Activated T-cell treated with anti-CD3 and anti-CD28 coated beads, Interleukin-2, amount 50 U/mL, for 24 hours (primary cell): ENCODE results near the gene ANKFN1.

Experiments used
- DNase-seq: peaks from one replicate; pipeline ENCODE4 v3.0.0-alpha.2; 2020
- H3K27ac Mint-ChIP-seq: 2 replicates; pipeline ENCODE4 v1.8.0; 2020; ENCODE audit warnings: mild to moderate bottlenecking, mixed read lengths
- H3K27me3 Mint-ChIP-seq: 2 replicates; pipeline ENCODE4 v1.8.0; 2020; ENCODE audit warnings: mixed read lengths
- H3K36me3 Mint-ChIP-seq: 2 replicates; pipeline ENCODE4 v1.8.0; 2020; ENCODE audit warnings: low read depth, mixed read lengths
- H3K4me1 Mint-ChIP-seq: 2 replicates; pipeline ENCODE4 v1.8.0; 2020; ENCODE audit warnings: low read depth, mixed read lengths
- H3K4me3 Mint-ChIP-seq: 2 replicates; pipeline ENCODE4 v1.8.0; 2020; ENCODE audit warnings: mild to moderate bottlenecking, moderate library complexity, mixed read lengths
- H3K9me3 Mint-ChIP-seq: 2 replicates; pipeline ENCODE4 v1.8.0; 2020; ENCODE audit warnings: mixed read lengths

The ANKFN1 gene

GRCh38 chr17:56131431-56131830 lies 21.8 kb upstream of the ANKFN1 start:
- Mint-ChIP-seq H3K36me3 (no peaks in the 10 kb centered on the region), H3K9me3 (no peaks in the 10 kb centered on the region), H3K4me3 (no peak overlapping the region), H3K4me1 (no peaks in the 10 kb centered on the region), H3K27me3 (peaks cover 2% of the 10 kb centered on the region), H3K27ac (no peak overlapping the region)
- DNase-seq = no peak

DNA sequence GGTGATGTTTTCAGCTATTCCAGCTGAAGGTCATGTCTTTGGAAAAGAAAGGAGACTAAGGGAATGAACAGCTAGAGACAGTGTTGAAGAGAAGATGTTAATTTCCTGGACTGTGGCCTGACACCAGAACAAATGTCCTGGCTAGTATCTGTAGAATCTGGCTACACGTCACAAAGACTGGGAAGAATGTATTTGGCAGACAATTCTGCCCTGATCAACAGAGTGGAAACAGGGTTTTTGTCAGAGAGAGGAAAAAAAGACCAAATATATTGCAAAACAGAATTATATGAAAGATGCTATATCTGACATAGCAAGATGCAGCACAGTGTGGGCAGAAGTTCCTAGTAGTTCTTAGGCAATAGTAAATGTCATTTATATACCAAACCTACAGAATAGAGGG lies 17.0 kb upstream of the ANKFN1 start:
- Mint-ChIP-seq H3K36me3 (no peaks in the 10 kb centered on the region), H3K27ac (no peak overlapping the region), H3K27me3 (peaks cover 2% of the 10 kb centered on the region), H3K4me1 (no peaks in the 10 kb centered on the region), H3K9me3 (no peaks in the 10 kb centered on the region), H3K4me3 (no peak overlapping the region)
- no peak for DNase-seq

DNA sequence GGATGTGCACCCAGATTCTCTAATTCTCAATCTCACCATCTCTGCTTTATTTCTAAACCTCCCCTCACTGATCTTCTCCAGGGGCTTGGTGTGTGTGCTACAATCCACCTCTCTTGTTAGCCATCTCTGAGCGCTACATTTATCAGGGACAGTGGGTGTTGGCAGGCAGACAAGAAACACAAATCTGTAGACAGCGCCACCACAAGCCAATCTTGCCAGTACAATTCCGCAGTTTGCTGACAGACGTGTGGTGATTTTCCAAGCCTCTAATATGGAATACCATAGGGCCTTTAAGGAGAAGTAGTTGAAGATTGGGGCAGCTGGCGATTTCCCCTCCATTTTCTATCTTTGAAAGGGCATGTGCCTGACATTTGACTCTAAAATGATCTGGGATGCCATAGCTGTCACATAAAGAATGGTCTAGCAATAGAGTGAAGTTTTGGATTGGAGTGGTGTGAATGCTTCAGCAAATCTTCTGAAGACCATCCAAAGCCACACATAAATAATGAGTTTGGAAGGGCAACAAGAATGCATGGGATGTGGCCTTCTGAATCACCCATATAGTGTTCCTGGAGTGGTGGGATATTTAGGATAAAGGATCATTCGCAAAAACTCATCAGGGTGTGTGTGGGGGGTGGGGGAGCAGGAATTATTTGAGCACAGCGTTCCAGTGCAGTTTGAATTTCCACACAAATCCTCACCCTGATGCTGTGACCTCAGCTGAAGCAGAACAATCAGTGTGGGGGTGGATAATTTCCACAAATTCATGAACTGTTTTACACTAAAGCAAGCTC lies 12.0 kb upstream of the ANKFN1 start:
- H3K4me3 Mint-ChIP-seq = no peak overlapping the region
- no peak for DNase-seq
- H3K27me3 Mint-ChIP-seq = peaks cover 2% of the 10 kb centered on the region
- H3K9me3 Mint-ChIP-seq = no peaks in the 10 kb centered on the region
- no peak overlapping the region for H3K27ac Mint-ChIP-seq
- no peaks in the 10 kb centered on the region for H3K4me1 Mint-ChIP-seq
- H3K36me3 Mint-ChIP-seq = no peaks in the 10 kb centered on the region

DNA sequence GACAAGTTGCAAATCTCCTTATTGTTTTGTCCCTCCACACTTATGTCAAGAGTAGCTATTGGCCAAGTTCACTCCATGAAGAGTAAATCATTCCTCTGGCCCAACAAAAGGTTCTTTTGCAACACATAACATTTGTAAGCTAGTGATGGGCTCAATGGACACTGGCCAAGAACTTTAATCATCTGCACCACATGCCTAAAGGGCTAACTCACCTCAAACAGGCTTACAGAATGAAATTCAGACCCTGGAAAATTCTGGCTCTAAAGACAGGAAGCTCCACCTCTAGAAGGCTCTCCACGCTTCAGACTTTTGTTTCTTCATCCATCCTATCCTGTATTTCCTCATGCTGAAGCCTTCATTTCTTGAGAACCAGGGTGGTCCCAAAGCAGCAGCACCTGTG lies 10.9 kb upstream of the ANKFN1 start:
- DNase-seq = no peak
- Mint-ChIP-seq H3K27me3 (peaks cover 2% of the 10 kb centered on the region), H3K4me1 (no peaks in the 10 kb centered on the region), H3K9me3 (no peaks in the 10 kb centered on the region), H3K4me3 (no peak overlapping the region), H3K27ac (no peak overlapping the region), H3K36me3 (no peaks in the 10 kb centered on the region)

DNA sequence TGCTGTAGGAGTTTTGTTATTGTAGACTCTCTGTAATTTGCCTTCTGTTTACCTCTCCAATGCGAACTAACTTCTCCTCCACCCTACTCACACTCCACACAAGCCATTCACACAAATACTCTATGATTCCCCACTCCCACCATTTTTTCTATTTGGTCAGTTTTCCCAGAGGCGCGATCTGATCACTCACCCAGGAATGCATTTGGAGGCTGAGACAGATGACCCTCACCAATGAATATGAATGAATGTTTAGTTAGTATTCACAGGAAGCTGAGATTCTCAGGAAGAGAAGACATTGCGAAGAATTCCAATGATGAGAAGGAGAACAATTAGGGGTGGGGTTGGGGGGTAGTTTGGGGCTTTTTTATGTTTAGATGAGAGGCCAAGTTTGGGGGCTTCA lies 10.5 kb upstream of the ANKFN1 start:
- no peak overlapping the region for H3K4me3 Mint-ChIP-seq
- no peak for DNase-seq
- H3K27me3 Mint-ChIP-seq = peaks cover 2% of the 10 kb centered on the region
- no peaks in the 10 kb centered on the region for H3K4me1 Mint-ChIP-seq
- H3K27ac Mint-ChIP-seq = no peak overlapping the region
- H3K36me3 Mint-ChIP-seq = no peaks in the 10 kb centered on the region
- no peaks in the 10 kb centered on the region for H3K9me3 Mint-ChIP-seq

DNA sequence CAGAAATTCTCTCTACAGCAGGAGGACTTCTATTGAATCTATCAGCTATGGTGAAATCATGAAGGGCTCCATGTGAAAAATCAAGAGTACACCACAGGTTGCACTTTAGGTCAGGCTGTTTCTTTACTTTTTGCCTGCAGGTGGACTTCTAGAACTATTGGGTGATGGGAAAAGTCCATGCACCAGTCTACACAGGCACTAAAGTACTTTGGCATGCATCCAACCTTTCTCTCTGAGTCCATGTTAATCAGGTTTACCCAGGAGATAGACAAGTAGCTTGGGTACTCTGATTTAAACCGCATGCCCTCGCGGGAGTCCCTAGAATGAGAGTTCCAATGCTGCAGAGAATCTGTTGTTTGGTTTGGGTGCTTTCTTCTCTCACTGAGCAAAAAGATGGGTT lies 9.1 kb upstream of the ANKFN1 start:
- H3K27me3 Mint-ChIP-seq = peaks cover 2% of the 10 kb centered on the region
- H3K9me3 Mint-ChIP-seq = no peaks in the 10 kb centered on the region
- H3K36me3 Mint-ChIP-seq = no peaks in the 10 kb centered on the region
- no peak overlapping the region for H3K4me3 Mint-ChIP-seq
- no peaks in the 10 kb centered on the region for H3K4me1 Mint-ChIP-seq
- DNase-seq = no peak
- no peak overlapping the region for H3K27ac Mint-ChIP-seq

GRCh38 chr17:56146534-56146933 lies 6.7 kb upstream of the ANKFN1 start:
- Mint-ChIP-seq H3K27me3 (peaks cover 2% of the 10 kb centered on the region), H3K9me3 (no peaks in the 10 kb centered on the region), H3K4me1 (no peaks in the 10 kb centered on the region), H3K4me3 (no peak overlapping the region), H3K36me3 (no peaks in the 10 kb centered on the region), H3K27ac (no peak overlapping the region)
- no peak for DNase-seq

GRCh38 chr17:56148333-56148732 lies 4.9 kb upstream of the ANKFN1 start:
- H3K4me3 Mint-ChIP-seq = no peak overlapping the region
- H3K27me3 Mint-ChIP-seq = no peaks in the 10 kb centered on the region
- no peak overlapping the region for H3K27ac Mint-ChIP-seq
- no peaks in the 10 kb centered on the region for H3K4me1 Mint-ChIP-seq
- H3K9me3 Mint-ChIP-seq = no peaks in the 10 kb centered on the region
- H3K36me3 Mint-ChIP-seq = no peaks in the 10 kb centered on the region
- no peak for DNase-seq

DNA sequence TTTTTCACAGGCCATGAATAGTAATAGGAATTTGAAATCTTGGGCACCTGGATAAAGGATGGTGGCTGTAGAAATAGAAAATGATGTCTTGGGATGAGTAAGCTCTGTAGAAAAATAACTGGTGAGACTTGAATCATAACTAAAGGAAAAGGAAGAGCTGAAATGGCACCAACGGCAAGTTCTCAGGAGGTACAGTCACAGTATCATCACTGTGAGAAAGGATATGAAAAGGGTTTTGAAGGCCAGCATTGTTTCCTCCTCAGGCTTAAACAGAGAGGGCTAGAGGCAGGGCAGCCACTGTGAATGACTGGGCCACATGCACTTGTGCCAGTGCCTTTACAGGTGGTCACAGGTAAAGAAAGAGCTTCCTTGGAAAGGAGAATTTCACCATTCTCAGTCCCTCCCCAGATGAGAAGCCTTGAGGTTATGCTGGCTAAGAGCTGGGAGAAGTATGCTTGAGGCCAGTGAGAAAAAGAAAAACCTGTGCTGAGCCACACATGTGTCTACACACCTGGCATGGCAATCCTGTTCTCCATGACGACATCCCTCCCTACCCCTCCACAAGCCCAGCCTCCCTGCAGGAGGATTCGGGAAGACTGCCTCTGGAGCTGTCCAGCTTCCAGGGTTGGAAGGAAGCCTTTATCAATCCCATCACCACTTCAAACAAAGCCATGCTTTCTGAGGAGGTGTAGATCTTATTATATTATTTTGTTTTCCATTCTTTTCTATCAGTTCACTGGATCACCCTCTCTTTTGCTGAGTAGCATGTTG lies 3.8 kb upstream of the ANKFN1 start:
- no peaks in the 10 kb centered on the region for H3K4me1 Mint-ChIP-seq
- no peak for DNase-seq
- no peaks in the 10 kb centered on the region for H3K27me3 Mint-ChIP-seq
- no peak overlapping the region for H3K27ac Mint-ChIP-seq
- H3K4me3 Mint-ChIP-seq = no peak overlapping the region
- no peaks in the 10 kb centered on the region for H3K9me3 Mint-ChIP-seq
- H3K36me3 Mint-ChIP-seq = no peaks in the 10 kb centered on the region

DNA sequence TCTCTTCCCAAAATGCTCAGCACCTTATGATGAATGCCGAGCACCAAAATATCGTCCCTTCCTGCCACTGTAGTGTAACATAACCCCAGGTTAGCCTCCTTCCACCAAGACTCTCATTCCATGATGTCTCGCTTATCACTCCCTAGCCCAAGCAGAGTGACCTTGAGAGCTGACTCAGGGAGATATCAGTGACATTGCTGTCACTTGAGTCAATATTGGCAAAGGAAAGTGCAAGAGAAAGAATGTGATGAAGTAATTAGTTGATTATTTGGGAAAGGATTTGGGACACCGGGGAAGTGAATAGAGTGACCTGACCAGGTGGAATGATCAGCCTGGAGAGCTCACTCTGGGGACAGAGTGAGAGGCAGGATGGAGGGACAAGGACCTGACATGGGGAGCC lies 2.6 kb upstream of the ANKFN1 start:
- no peaks in the 10 kb centered on the region for H3K9me3 Mint-ChIP-seq
- no peaks in the 10 kb centered on the region for H3K4me1 Mint-ChIP-seq
- H3K36me3 Mint-ChIP-seq = no peaks in the 10 kb centered on the region

GRCh38 chr17:56157845-56158244 lies 4.6 kb downstream of the ANKFN1 start:
- Mint-ChIP-seq H3K4me3 (no peak overlapping the region), H3K27me3 (no peaks in the 10 kb centered on the region), H3K36me3 (no peaks in the 10 kb centered on the region), H3K9me3 (no peaks in the 10 kb centered on the region), H3K4me1 (no peaks in the 10 kb centered on the region), H3K27ac (no peak overlapping the region)
- DNase-seq = no peak

More for the DNA sequence above, 2.6 kb upstream of the ANKFN1 start:
- Mint-ChIP-seq H3K27ac (no peak overlapping the region), H3K4me3 (no peak overlapping the region), H3K27me3 (no peaks in the 10 kb centered on the region)
- no peak for DNase-seq

- Mint-ChIP-seq H3K4me1 (no peaks in the 10 kb centered on the region), H3K27ac (no peak overlapping the region), H3K27me3 (no peaks in the 10 kb centered on the region), H3K36me3 (no peaks in the 10 kb centered on the region), H3K4me3 (no peak overlapping the region), H3K9me3 (no peaks in the 10 kb centered on the region)
- no peak for DNase-seq
These were observed 5.1 kb downstream of the ANKFN1 start for GRCh38 chr17:56158344-56158743.

DNA sequence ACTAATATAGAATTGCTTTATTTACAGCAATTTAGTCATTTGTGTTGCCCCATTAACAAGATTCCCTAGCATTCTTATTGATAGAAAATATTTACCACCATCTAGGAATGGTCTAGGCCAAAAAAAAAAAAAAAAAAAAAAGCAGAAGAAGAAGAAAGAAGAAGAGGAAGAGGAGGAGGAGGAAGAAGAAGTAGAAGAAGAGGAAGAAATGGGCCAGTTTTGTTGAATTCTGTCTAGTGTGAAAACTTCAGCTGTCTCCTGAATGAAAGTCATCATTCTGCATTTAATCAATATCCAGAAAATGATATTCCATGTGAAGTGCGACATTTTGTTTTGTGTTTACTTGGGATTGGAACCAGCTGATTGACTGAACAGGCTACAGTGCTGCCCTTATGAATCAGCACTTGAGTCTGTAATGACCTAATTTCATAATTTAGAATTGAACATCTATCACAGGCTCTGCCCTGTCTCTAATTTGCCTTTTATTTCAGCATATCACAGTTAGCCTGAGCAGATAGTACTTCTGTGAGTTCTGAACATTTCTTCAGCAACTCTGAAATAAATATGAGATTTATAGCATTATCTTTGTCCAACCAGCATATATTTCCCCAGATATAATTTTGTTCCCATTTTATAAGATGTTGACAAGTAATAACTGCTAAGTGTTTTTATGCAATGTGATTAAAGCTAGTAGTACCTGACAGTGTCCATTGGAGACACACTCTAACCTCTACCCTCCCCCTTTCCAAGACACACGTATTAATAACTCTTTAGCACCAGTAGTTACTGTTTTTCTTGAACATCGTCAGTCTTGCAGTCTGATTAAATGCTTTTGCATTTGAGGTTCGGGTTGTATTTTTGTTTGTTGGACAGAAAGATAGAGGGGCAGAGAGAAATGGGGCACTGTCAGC lies 5.9 kb downstream of the ANKFN1 start:
- DNase-seq = no peak
- no peak overlapping the region for H3K4me3 Mint-ChIP-seq
- no peaks in the 10 kb centered on the region for H3K36me3 Mint-ChIP-seq
- H3K27me3 Mint-ChIP-seq = no peaks in the 10 kb centered on the region
- no peaks in the 10 kb centered on the region for H3K9me3 Mint-ChIP-seq
- no peaks in the 10 kb centered on the region for H3K4me1 Mint-ChIP-seq
- H3K27ac Mint-ChIP-seq = no peak overlapping the region

DNA sequence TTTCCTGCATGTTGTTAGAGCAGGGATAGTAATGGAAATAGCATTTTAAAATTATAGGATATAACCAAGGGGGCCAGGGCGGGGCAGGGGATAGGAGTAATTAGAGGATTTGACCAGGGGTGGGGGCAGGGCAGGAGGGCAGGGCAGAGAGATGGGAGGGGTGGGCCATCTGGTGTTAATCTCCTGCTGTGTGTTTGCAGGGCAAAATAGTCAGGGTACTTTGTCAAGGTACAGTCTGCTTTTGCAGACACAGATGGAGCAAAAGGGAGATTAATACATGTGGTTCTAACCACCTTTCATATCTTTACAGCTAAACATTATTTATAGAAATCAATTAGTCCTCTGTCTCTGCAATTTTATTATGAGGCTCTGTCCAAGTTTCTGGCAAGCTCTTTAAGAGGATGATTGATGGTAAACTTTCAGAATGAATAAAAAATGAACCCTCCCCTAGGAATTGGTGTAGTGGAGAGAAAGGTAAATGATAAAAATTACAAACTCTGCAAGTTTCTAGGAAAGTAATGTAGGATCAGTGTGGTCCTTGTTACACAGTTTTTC lies 6.6 kb downstream of the ANKFN1 start:
- Mint-ChIP-seq H3K4me1 (no peaks in the 10 kb centered on the region), H3K4me3 (no peak overlapping the region), H3K27ac (no peak overlapping the region), H3K27me3 (no peaks in the 10 kb centered on the region), H3K36me3 (no peaks in the 10 kb centered on the region), H3K9me3 (no peaks in the 10 kb centered on the region)
- DNase-seq = no peak
